GM21717 (cell line): Measurements from ENCODE around the gene TRAF2.

ENCODE experiments used
- ATAC-seq: cut with Tn5 transposase; IDR thresholded peaks from one replicate; pipeline ENCODE4 v1.9.1; 2021; ENCODE audit warnings: mild to moderate bottlenecking, moderate library complexity; ENCODE audit not compliant: unreplicated experiment

The TRAF2 gene

DNA sequence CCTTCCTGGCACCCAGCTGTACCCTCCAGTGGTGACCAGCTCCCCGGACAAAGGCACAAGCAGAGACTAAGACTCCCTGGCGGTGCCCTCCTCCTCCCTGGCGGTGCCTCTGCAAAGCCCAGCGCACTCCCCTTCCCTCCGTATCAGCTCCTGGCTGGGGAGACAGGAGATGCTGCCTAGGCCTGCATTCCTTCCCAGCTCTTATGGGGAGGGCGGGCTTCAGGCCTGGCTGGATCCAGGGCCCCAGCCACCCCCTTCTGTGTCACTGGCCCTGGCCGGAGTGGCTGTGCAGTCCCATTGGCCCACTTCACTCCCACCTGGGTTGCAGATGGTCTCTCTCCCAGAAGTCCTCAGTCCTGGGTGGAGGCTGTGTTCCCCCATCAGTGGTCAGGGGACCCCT, 72.2 kb downstream of the TRAF2 start:
- no peak for ATAC-seq

DNA sequence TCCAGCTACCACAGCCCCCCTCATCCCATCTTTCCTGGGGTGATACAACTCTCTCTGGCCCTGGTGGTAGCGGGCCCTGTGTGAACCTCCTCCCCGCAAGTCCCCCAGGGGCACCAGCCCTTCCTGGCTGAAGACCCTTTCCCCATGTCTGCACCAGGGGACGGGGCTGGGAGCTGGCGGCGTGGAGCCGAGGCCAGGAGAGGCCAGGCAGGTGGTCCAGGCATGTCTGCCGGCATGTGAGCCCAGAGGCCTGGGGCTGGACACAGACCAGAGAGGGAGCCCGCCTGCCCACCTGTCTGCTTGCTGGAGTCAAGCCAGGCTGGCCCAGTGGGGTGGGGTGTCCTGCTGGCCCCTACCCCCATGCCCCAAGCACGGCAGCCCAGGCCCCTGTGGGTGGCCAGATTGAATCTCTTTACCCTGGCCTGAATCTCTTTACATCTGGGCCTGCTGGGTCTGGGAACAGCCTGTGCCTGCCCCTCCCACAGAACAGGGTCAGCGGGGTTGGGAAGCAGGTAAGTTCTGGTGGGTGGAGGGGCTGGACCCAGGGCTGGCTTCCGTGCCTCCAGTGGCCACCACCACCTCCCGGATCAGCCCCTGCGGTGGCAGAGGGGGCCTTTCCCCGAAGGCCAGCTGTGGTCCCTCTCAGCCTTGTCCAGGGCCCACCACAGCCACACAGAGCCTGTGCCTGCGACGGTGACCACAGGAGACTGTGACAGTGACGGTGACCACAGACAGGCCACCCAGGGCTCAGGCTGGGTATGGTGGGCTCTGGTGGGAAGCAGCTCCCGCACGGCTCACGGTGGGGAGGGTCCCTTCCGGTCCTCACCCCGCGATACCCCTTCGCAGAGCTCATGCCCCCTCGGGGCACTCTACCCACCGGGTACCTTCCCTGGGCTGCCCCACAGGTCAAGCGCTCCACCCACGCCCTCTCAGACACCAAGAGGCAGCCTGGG, 72.9 kb downstream of the TRAF2 start:
- no peak for ATAC-seq

DNA sequence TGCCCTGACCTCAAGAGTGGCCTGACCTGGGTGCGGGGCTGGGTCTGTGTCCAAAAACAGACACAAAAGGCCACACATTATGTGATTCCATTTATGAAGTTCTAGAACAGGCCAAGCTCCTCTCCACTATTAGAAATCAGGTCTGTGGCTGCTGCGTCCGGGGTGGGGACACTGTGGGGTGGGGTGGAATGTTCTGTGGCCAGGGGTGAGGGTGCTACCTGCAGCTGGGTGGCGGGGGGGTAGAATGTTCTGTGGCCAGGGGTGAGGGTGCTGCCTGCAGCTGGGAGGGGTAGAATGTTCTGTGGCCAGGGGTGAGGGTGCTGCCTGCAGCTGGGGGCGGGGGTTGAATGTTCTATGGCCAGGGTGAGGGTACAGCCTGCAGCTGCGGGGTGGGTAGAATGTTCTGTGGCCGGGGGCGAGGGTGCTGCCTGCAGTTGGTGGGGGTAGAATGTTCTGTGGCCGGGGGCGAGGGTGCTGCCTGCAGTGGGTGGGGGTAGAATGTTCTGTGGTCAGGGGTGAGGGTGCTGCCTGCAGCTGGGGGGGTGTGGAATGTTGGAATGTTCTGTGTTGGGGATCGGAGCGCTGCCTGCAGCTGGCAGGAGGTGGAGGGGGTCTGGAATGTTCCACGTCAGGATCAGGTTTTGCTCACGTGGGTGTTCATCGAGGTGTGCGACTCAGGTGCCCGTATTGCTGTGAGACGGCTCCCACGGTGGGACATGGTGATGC, 74.1 kb downstream of the TRAF2 start:
- no peak for ATAC-seq

DNA sequence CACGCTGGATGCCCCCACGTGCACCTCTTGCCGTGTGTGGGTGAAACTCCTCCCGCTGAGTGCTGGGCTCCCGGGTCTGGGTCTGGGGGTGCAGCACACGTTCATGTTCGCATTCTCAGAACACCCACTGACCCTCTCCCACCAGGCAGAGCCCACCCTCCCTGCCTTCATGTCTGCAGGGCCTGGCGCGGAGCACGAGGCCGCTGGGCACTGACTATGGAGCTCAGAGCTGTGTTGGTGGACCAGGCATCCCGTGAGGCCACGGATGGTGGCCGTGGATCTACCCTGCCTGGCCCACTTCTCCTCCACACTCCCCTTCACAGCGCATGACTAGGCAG, 74.6 kb downstream of the TRAF2 start:
- no peak for ATAC-seq

DNA sequence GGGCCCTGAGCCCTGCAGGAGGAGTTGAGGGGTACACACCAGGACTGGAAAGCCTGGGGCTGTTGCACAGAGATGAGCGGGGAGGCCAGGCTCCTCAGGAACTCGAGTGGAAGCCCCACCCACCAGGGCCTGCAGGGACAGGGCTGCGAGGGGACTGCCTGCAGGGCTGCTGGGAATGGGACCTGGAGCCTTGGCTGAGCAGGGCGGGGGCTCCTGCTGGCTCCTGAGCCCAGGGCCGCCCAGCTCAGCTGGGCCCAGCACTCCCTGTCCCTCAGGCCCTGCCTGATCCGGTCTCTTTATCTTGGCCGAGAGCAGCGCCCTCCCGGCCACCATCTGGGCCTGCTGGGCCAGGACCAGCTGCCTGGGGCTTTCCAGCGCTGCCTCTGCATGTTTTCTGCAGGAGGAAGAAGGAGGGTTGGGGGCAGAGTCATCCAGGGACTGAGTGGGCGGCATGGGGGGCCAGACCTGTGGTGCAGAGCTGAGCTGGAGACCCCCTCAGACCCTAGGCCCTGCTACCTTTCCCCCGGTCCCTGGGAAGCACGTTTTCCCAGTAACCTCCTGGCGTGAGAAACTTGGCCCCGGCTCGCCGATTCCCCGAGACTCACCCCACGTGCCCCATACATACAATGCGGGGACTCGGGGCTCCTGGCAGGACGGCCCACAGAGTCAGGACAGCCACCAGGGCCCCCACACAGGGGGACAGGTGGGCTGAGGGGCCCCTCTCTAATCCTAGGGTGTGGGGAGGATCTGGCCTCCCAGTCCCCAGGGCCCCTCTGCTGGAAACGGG, 75.2 kb downstream of the TRAF2 start:
- ATAC-seq, result no peak

GRCh38 chr9:136962163-136962562, 75.8 kb downstream of the TRAF2 start:
- no peak for ATAC-seq

GRCh38 chr9:136962701-136963248, 76.5 kb downstream of the TRAF2 start:
- no peak for ATAC-seq

DNA sequence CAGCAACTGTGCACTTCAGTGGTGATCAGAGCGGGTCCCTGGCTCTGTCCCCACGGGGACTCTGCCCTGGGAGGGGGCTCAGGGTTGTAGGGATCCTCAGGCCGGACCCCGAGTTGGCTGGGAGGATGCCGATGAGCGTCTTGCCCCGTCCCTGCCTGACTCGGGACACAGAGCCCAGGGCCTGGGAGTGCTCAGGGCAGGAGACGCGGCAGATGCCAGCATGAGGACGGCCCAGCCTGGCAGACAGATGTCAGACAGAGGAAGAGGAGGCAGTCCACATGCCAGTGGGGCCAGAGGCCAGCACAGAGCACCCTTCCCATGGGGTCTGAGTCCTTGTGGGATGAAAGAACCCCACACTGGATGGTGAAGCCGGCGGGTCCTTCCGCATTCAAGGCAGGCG, 77.0 kb downstream of the TRAF2 start:
- ATAC-seq, result no peak

DNA sequence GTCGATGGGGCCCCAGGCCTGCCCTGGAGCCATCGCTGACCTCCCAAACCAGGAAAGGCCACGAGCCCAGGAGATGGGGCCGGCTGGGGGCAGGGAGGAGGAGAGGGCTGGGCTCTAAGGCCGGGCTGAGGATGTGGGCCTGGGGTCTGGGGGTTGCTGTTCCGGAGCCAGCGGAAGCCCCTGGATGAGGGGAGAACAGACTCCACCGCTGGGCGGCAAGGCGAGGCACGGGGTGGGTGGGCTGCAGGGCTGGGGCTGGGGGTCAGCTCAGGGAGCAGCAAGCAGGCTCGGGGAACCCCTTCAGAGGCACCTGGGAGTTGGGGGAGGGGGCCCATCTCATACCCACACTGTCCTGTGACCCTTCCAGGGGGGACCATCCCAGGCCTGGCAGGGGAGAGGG, 77.4 kb downstream of the TRAF2 start:
- ATAC-seq, result no peak

- ATAC-seq, result no peak
Observed at GRCh38 chr9:136964171-136964689, 77.9 kb downstream of the TRAF2 start.

DNA sequence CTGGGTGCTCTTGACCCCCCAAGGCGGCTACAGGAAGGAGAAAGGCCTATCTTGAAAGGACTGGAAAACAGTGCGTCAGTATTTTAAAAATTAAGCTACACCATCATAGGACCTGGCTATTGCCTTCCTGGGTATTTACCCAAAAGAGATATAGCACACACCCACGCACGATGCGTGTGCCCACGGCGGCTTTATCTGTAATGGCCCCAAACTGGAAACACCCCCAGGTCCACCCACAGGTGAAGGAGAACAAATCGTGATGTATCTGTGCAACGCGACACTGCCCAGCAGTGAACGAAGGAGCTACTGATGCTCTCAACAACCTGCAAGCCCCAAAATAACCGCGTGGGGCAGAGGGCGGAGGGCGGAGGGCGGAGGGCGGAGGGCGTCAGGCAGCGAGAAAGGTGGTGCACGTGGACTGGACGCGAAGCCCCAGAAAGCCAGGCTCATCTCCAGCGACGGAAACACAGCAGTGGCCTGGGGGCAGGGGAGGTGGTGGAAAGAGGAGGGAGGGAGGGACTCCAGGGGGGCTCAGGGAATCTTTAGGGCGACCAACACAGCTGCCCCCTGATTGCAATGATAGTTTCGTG, 78.6 kb downstream of the TRAF2 start:
- no peak for ATAC-seq

DNA sequence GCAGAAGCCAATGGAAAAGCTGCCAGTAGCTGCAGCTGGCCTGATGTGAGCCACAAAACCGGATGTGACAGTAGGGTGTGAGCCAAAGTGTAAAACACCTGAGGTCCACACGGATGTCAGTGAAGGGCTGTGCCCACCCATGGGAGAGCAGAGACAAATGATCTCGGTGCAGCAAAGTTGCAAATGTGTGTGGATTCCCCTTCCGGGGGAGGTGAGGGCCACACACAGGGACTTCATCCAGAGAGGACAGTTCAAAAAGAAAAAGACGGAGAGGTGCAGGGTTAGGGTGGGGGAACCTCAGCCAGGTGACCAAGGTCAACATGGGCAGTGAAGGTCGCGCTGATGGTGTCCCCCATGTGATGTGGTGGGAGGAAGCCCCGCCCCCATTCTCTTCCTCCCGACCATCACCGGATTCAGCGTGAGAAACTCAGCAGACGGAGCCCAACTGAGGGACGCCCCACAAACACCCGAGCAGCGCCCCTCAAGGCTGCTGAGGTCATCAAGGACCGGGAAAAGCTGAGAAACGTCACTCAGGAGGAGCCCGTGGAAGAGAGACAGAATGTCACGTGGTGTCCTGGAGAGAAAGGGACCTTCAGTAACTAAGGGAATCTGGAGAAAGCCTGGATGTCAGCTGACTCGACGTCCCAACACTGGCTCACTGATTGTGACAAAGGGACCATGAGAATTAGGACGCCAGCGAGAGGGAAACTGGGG, 79.6 kb downstream of the TRAF2 start:
- ATAC-seq, result no peak

DNA sequence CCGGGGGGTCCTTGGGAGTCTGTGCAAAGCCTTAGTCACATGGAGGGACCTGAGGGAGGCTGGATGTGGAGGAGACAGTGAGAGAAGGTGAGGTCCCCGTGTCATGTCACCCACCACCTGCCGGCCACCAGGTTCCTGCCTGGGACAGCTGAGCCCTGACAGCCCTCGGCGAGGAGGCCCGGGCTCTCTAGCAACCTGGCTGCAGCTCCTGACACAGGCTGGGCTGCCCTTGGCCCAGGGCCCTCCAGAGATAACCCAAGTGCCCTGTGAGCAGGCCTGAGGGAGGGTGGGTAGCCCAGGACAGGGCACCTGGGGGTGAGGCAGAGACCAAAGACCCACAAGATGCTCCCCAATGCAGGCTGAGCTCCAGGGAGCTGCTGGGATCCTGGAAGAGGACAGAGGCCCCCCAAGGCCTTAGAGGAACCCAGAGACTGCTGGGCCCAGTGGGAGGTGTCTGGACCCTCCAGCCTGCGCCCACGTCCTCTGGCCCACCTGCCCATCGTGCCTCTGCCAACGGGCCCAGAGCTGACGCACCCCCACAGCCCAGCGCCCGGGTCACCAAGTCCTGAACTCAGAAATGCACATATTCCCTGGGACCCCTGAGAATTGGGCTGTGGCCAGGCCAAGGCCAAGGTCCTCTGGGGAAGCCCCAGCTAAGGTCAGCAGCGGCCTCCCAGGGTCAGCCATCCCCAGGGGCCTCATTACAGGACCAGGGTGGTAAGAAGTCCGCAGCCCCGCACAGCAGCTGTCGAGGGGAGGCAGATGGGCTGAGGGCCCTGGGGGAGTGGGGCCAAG, 82.2 kb downstream of the TRAF2 start:
- ATAC-seq, result no peak

- ATAC-seq, result no peak
Observed at GRCh38 chr9:136969150-136969549, 82.8 kb downstream of the TRAF2 start.

DNA sequence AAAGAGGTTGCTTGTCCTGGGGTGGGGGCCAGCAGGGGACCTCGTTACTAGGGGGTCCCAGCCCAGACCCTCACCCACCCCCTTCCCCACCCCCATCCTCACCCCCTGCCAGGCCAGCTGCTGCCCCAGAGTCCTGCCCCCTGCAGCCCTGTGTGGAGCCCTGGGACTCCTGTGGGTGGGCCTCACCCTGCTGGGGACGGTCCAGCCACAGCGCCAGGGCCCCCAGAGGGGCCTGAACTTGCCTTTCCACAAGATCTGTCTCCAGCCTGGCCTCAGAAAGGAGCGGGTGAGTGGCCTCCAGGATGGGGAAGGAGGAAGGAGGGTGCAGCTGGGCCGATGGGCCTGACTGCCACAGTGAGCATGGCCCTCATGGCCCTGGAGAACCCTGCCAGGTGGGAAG, 83.5 kb downstream of the TRAF2 start:
- no peak for ATAC-seq

- ATAC-seq, result no peak
Observed at GRCh38 chr9:136970361-136970760, 84.0 kb downstream of the TRAF2 start.

DNA sequence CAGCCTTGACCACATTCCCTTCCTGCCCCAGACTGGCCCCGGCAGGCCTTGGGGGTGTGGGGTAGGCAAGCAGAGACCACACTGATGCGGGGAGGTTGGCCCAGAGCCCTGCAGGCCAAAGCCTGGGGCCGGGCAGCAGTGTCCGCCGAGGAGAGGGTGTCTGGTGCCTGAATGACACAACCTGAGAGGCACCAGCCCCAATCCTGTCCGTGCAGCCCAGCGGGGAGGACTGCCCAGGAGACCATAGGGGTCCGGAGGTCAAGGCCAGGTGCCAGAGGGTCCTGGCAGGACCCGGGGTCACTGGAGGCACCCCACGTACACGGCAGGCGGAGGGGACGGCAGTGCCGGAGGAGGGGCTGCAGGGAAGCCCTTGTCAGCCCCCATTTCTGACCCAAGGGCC, 85.4 kb downstream of the TRAF2 start:
- ATAC-seq, result no peak

GRCh38 chr9:136972335-136972734, 86.0 kb downstream of the TRAF2 start:
- ATAC-seq, result no peak

GRCh38 chr9:136972743-136973142, 86.4 kb downstream of the TRAF2 start:
- no peak for ATAC-seq
